GM12892 (cell line): ENCODE results near the gene SIVA1.

Source experiments
- POLR2A ChIP-seq: IDR thresholded peaks from 2 replicates; pipeline ENCODE4 v1.6.1; 2011; ENCODE audit warnings: low read depth, low read length, control low read depth
- TAF1 ChIP-seq: IDR thresholded peaks from 2 replicates; pipeline ENCODE4 v1.6.1; 2011; ENCODE audit warnings: low read depth, mild to moderate bottlenecking, control low read depth, low read length, borderline replicate concordance

- TF ChIP-seq POLR2A, result no peak
- TF ChIP-seq TAF1, result no peak
Observed at GRCh38 chr14:104747876-104748275, 5.1 kb upstream of the SIVA1 start.
